Measurements from ENCODE around the gene PALD1.

Gene PALD1

GRCh38 chr10:70551971-70552422, 73.4 kb downstream of the PALD1 start:
- WGBS, 2 donors (ENCODE audit: extremely low coverage in 2 of 2, insufficient read length in 2 of 2, insufficient replicate concordance in 1 of 2) = no CpG with 5 or more reads among the region's 19 CpGs
- Histone ChIP-seq H3K4ac (ENCODE audit: low read length) (no peak overlapping the region), H3K27ac (replicated peaks; ENCODE audit: low read length) (no peak overlapping the region)

GRCh38 chr10:70552586-70552985, 74.0 kb downstream of the PALD1 start:
- no peak overlapping the region for H2BK120ac ChIP-seq (ENCODE audit: low read depth, low read length)
- H4K8ac ChIP-seq (ENCODE audit: low read depth, low read length) = no peak overlapping the region
- H4K91ac ChIP-seq (ENCODE audit: low read depth, low read length, poor library complexity) = no peak overlapping the region
- no peaks in the 10 kb centered on the region for H3K9me3 ChIP-seq (replicated peaks in 1 of 2; ENCODE audit: control insufficient read depth in 2 of 2, insufficient read depth in 1 of 2, low read depth in 1 of 2, low read length in 2 of 2)
- H3K4me2 ChIP-seq (ENCODE audit: insufficient read depth, low read length, poor library complexity, severe bottlenecking) = no peak overlapping the region
- WGBS, 2 donors (ENCODE audit: extremely low coverage in 2 of 2, insufficient read length in 2 of 2, insufficient replicate concordance in 1 of 2) = no CpG with 5 or more reads among the region's 6 CpGs
- no peak overlapping the region for H3K4ac ChIP-seq (ENCODE audit: low read length)
- no peak overlapping the region for H3K14ac ChIP-seq (ENCODE audit: low read length)
- H2AFZ ChIP-seq (ENCODE audit: low read length) = no peak overlapping the region
- no peak for DNase-seq (ENCODE audit: low spot score)
- no peaks in the 10 kb centered on the region for H3K27me3 ChIP-seq (ENCODE audit: control insufficient read depth in 3 of 3, insufficient read depth in 3 of 3, low read depth in 1 of 3, low read length in 3 of 3)
- no peak overlapping the region for H3K9ac ChIP-seq (ENCODE audit: low read depth, low read length, poor library complexity)
- no peak overlapping the region for H2BK15ac ChIP-seq (ENCODE audit: low read length)
- no peak overlapping the region for H3K4me3 ChIP-seq (ENCODE audit: low read length in 2 of 2)
- H2AK5ac ChIP-seq (ENCODE audit: low read depth, low read length) = no peak overlapping the region
- no peak overlapping the region for H3K18ac ChIP-seq (ENCODE audit: low read length)
- no peak overlapping the region for H3K23ac ChIP-seq (ENCODE audit: low read depth, low read length, poor library complexity)
- H2BK12ac ChIP-seq (ENCODE audit: low read length) = no peak overlapping the region
- H3K79me1 ChIP-seq (ENCODE audit: low read depth, low read length) = no peaks in the 10 kb centered on the region
- H3K27ac ChIP-seq (replicated peaks; ENCODE audit: low read length) = no peak overlapping the region
- no peaks in the 10 kb centered on the region for H3K4me1 ChIP-seq (ENCODE audit: control insufficient read depth in 2 of 2, insufficient read depth in 1 of 2, low read depth in 1 of 2, low read length in 2 of 2)
- H3K36me3 ChIP-seq (replicated peaks in 1 of 2; ENCODE audit: control insufficient read depth in 2 of 2, insufficient read depth in 2 of 2, low read length in 2 of 2) = peaks cover 0 to 3% of the 10 kb centered on the region in 2 donors
- no peak overlapping the region for H2BK5ac ChIP-seq (ENCODE audit: low read length)

More at GRCh38 chr10:70551971-70552422, 73.4 kb downstream of the PALD1 start:
- H2AFZ ChIP-seq (ENCODE audit: low read length) = no peak overlapping the region
- peaks cover 0 to 3% of the 10 kb centered on the region in 2 donors for H3K36me3 ChIP-seq (replicated peaks in 1 of 2; ENCODE audit: control insufficient read depth in 2 of 2, insufficient read depth in 2 of 2, low read length in 2 of 2)
- H2BK5ac ChIP-seq (ENCODE audit: low read length) = no peak overlapping the region
- peak overlapping the region; percentile 31 for H3K9ac ChIP-seq (ENCODE audit: low read depth, low read length, poor library complexity)
- no peak overlapping the region for H2BK120ac ChIP-seq (ENCODE audit: low read depth, low read length)
- H3K79me1 ChIP-seq (ENCODE audit: low read depth, low read length) = no peaks in the 10 kb centered on the region
- H3K27me3 ChIP-seq (ENCODE audit: control insufficient read depth in 3 of 3, insufficient read depth in 3 of 3, low read depth in 1 of 3, low read length in 3 of 3) = no peaks in the 10 kb centered on the region
- H3K4me2 ChIP-seq (ENCODE audit: insufficient read depth, low read length, poor library complexity, severe bottlenecking) = no peak overlapping the region
- no peak overlapping the region for H2BK15ac ChIP-seq (ENCODE audit: low read length)
- H4K91ac ChIP-seq (ENCODE audit: low read depth, low read length, poor library complexity) = no peak overlapping the region
- no peak overlapping the region for H3K18ac ChIP-seq (ENCODE audit: low read length)
- no peak for DNase-seq (ENCODE audit: low spot score)
- no peak overlapping the region for H4K8ac ChIP-seq (ENCODE audit: low read depth, low read length)
- H3K9me3 ChIP-seq (replicated peaks in 1 of 2; ENCODE audit: control insufficient read depth in 2 of 2, insufficient read depth in 1 of 2, low read depth in 1 of 2, low read length in 2 of 2) = no peaks in the 10 kb centered on the region
- no peak overlapping the region for H2AK5ac ChIP-seq (ENCODE audit: low read depth, low read length)
- H2BK12ac ChIP-seq (ENCODE audit: low read length) = no peak overlapping the region
- H3K23ac ChIP-seq (ENCODE audit: low read depth, low read length, poor library complexity) = peak overlapping the region; percentile 77
- H3K4me3 ChIP-seq (ENCODE audit: low read length in 2 of 2) = no peak overlapping the region
- H3K4me1 ChIP-seq (ENCODE audit: control insufficient read depth in 2 of 2, insufficient read depth in 1 of 2, low read depth in 1 of 2, low read length in 2 of 2) = no peaks in the 10 kb centered on the region
- no peak overlapping the region for H3K14ac ChIP-seq (ENCODE audit: low read length)

- Histone ChIP-seq H2BK5ac (ENCODE audit: low read length) (no peak overlapping the region), H3K23ac (ENCODE audit: low read depth, low read length, poor library complexity) (no peak overlapping the region), H3K14ac (ENCODE audit: low read length) (no peak overlapping the region), H3K4me1 (ENCODE audit: control insufficient read depth in 2 of 2, insufficient read depth in 1 of 2, low read depth in 1 of 2, low read length in 2 of 2) (peaks cover 0 to 9% of the 10 kb centered on the region in 2 donors), H2BK15ac (ENCODE audit: low read length) (no peak overlapping the region), H3K4me2 (ENCODE audit: insufficient read depth, low read length, poor library complexity, severe bottlenecking) (no peak overlapping the region), H3K4me3 (ENCODE audit: low read length in 2 of 2) (no peak overlapping the region), H3K36me3 (replicated peaks in 1 of 2; ENCODE audit: control insufficient read depth in 2 of 2, insufficient read depth in 2 of 2, low read length in 2 of 2) (peaks cover 0 to 3% of the 10 kb centered on the region in 2 donors), H2BK120ac (ENCODE audit: low read depth, low read length) (no peak overlapping the region), H3K18ac (ENCODE audit: low read length) (no peak overlapping the region), H4K8ac (ENCODE audit: low read depth, low read length) (no peak overlapping the region), H3K9me3 (replicated peaks in 1 of 2; ENCODE audit: control insufficient read depth in 2 of 2, insufficient read depth in 1 of 2, low read depth in 1 of 2, low read length in 2 of 2) (no peaks in the 10 kb centered on the region), H4K91ac (ENCODE audit: low read depth, low read length, poor library complexity) (no peak overlapping the region), H3K4ac (ENCODE audit: low read length) (no peak overlapping the region), H3K9ac (ENCODE audit: low read depth, low read length, poor library complexity) (no peak overlapping the region), H3K79me1 (ENCODE audit: low read depth, low read length) (no peaks in the 10 kb centered on the region), H2AFZ (ENCODE audit: low read length) (no peak overlapping the region), H2AK5ac (ENCODE audit: low read depth, low read length) (no peak overlapping the region), H3K27me3 (ENCODE audit: control insufficient read depth in 3 of 3, insufficient read depth in 3 of 3, low read depth in 1 of 3, low read length in 3 of 3) (no peaks in the 10 kb centered on the region), H2BK12ac (ENCODE audit: low read length) (no peak overlapping the region), H3K27ac (replicated peaks; ENCODE audit: low read length) (no peak overlapping the region)
- WGBS, 2 donors (ENCODE audit: extremely low coverage in 2 of 2, insufficient read length in 2 of 2, insufficient replicate concordance in 1 of 2) = no CpG with 5 or more reads among the region's 11 CpGs
- DNase-seq (ENCODE audit: low spot score) = no peak
These were observed 76.8 kb downstream of the PALD1 start for GRCh38 chr10:70555371-70555770.

- Histone ChIP-seq H3K27ac (replicated peaks; ENCODE audit: low read length) (no peak overlapping the region), H3K4me1 (ENCODE audit: control insufficient read depth in 2 of 2, insufficient read depth in 1 of 2, low read depth in 1 of 2, low read length in 2 of 2) (peaks cover 0 to 9% of the 10 kb centered on the region in 2 donors), H4K8ac (ENCODE audit: low read depth, low read length) (no peak overlapping the region), H2AFZ (ENCODE audit: low read length) (no peak overlapping the region), H3K18ac (ENCODE audit: low read length) (no peak overlapping the region), H2BK15ac (ENCODE audit: low read length) (no peak overlapping the region), H3K27me3 (ENCODE audit: control insufficient read depth in 3 of 3, insufficient read depth in 3 of 3, low read depth in 1 of 3, low read length in 3 of 3) (no peaks in the 10 kb centered on the region), H4K91ac (ENCODE audit: low read depth, low read length, poor library complexity) (no peak overlapping the region), H3K4me3 (ENCODE audit: low read length in 2 of 2) (no peak overlapping the region), H3K4ac (ENCODE audit: low read length) (no peak overlapping the region), H2AK5ac (ENCODE audit: low read depth, low read length) (no peak overlapping the region), H2BK120ac (ENCODE audit: low read depth, low read length) (no peak overlapping the region), H3K9me3 (replicated peaks in 1 of 2; ENCODE audit: control insufficient read depth in 2 of 2, insufficient read depth in 1 of 2, low read depth in 1 of 2, low read length in 2 of 2) (no peaks in the 10 kb centered on the region), H3K36me3 (replicated peaks in 1 of 2; ENCODE audit: control insufficient read depth in 2 of 2, insufficient read depth in 2 of 2, low read length in 2 of 2) (no peaks in the 10 kb centered on the region), H2BK5ac (ENCODE audit: low read length) (no peak overlapping the region), H3K79me1 (ENCODE audit: low read depth, low read length) (no peaks in the 10 kb centered on the region), H3K14ac (ENCODE audit: low read length) (no peak overlapping the region), H3K4me2 (ENCODE audit: insufficient read depth, low read length, poor library complexity, severe bottlenecking) (no peak overlapping the region), H3K23ac (ENCODE audit: low read depth, low read length, poor library complexity) (no peak overlapping the region), H2BK12ac (ENCODE audit: low read length) (no peak overlapping the region), H3K9ac (ENCODE audit: low read depth, low read length, poor library complexity) (no peak overlapping the region)
- WGBS, 2 donors (ENCODE audit: extremely low coverage in 2 of 2, insufficient read length in 2 of 2, insufficient replicate concordance in 1 of 2) = no CpG with 5 or more reads among the region's 11 CpGs
- no peak for DNase-seq (ENCODE audit: low spot score)
These were observed 78.7 kb downstream of the PALD1 start for GRCh38 chr10:70557086-70557845.
